A673 (cell line): ENCODE measurements around the gene TLR8.

Source experiments
- CTCF ChIP-seq: fragments of 300-800, 200-600 bp; sonication (generic); conservative IDR thresholded peaks from 2 replicates; pipeline ENCODE4 v1.5.1; 2017; ENCODE audit warnings: low read depth, mild to moderate bottlenecking, antibody characterized with exemption, low read length, moderate library complexity, mixed read lengths
- EZH2 ChIP-seq: fragments of 200-600 bp; sonication (generic); IDR thresholded peaks from 2 replicates; pipeline ENCODE4 v1.6.1; 2017; ENCODE audit warnings: borderline replicate concordance, low read depth, mild to moderate bottlenecking, mixed read lengths, antibody characterized with exemption, low read length; ENCODE audit not compliant: poor library complexity, severe bottlenecking

DNA sequence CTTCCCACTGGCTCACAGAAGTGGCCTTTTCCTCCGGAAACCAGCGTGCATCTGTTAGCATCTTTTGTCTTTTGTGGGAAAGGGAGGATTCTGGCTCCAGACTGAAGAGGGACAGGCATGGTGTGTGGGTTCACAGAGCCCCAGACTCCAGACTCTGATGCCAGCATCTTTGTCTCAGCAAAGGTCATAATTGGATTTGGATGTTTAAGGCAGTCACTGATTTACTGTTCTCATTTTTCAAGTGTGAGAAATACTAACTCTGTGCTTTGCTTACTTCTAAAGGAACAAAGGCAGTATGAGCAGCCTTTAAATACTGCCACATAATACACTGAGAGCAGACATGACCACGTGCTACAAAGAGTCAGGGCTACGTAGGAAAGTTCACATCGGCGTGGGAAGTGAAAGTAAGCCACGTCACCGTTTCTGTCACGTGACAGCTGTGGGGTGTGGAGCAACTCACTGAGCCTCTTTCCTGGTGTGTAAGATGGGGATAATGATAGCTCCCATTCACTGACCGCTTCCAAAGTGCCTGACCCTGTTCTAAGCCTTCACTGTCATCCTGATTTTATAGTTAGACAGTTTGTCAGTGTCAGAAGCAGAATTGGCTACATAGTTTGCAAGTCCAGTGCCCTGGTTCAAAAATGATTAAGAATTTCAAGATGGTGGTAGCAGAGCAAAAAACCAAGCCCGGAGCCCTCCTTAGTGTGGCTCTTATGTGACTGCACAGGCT lies 43.7 kb downstream of the TLR8 start:
- TF ChIP-seq CTCF: no peak
- no peak for TF ChIP-seq EZH2
